Activated CD8-positive, alpha-beta memory T cell treated with anti-CD3 and anti-CD28 coated beads for 24 hours (primary cell): ENCODE data around the gene SAP130.
A peak's percentile ranks its signal among the peaks of the same experiment; 100 is the strongest.

ENCODE experiments used
- DNase-seq: peaks from one replicate; pipeline ENCODE4 v3.0.0-alpha.2; 2020

The SAP130 gene

GRCh38 chr2:128027801-128028667, at the start of gene SAP130:
Gene SAP130, minus strand, starts transcription at chr2:128028059. Its CDS starts 1,767 bp downstream, at chr2:128026292.
- DNase-seq: peak; percentile 98

- no peak for DNase-seq
Observed at GRCh38 chr2:128076461-128077106, 48.7 kb upstream of the SAP130 start.

- DNase-seq: no peak
Observed at GRCh38 chr2:128073278-128073677, 45.4 kb upstream of the SAP130 start.

- no peak for DNase-seq
Observed at GRCh38 chr2:128069769-128070168, 41.9 kb upstream of the SAP130 start.

GRCh38 chr2:128064353-128064752, 36.5 kb upstream of the SAP130 start:
- DNase-seq: no peak

GRCh38 chr2:128062571-128062970, 34.7 kb upstream of the SAP130 start:
- no peak for DNase-seq

GRCh38 chr2:128058114-128058513, 30.3 kb upstream of the SAP130 start:
- DNase-seq: no peak

- DNase-seq: no peak
Observed at GRCh38 chr2:128057334-128057733, 29.5 kb upstream of the SAP130 start.

GRCh38 chr2:128054104-128054885, 26.4 kb upstream of the SAP130 start:
- no peak for DNase-seq

- DNase-seq: no peak
Observed at GRCh38 chr2:128053331-128053730, 25.5 kb upstream of the SAP130 start.

GRCh38 chr2:128043041-128043440, 15.2 kb upstream of the SAP130 start:
- no peak for DNase-seq

- DNase-seq: no peak
Observed at GRCh38 chr2:128041561-128041960, 13.7 kb upstream of the SAP130 start.

- DNase-seq: no peak
Observed at GRCh38 chr2:128040166-128040771, 12.4 kb upstream of the SAP130 start.

- DNase-seq: no peak
Observed at GRCh38 chr2:128039535-128039934, 11.7 kb upstream of the SAP130 start.

GRCh38 chr2:128038411-128038810, 10.6 kb upstream of the SAP130 start:
- DNase-seq: no peak

GRCh38 chr2:128037649-128038048, 9.8 kb upstream of the SAP130 start:
- DNase-seq: no peak

- DNase-seq: no peak
Observed at GRCh38 chr2:128036748-128037607, 9.1 kb upstream of the SAP130 start.

GRCh38 chr2:128032092-128032491, 4.2 kb upstream of the SAP130 start:
- DNase-seq: no peak

- DNase-seq: no peak
Observed at GRCh38 chr2:128028668-128029054, 802 bp upstream of the SAP130 start.

GRCh38 chr2:128027278-128027800, 520 bp downstream of the SAP130 start:
- peak; percentile 98 for DNase-seq

GRCh38 chr2:128026448-128027277, 1.2 kb downstream of the SAP130 start:
- DNase-seq: no peak
